ENCODE results near the gene TTC3.

- TF ChIP-seq CTCF (IDR thresholded peaks at IDR 0.05; ENCODE audit: low read depth, low read length): no peak
- no peak for TF ChIP-seq EZH2phosphoT487 (IDR thresholded peaks at IDR 0.05; ENCODE audit: low read depth)
These were observed 76.4 kb downstream of the TTC3 start for GRCh38 chr21:37149411-37149810.
